H1 (cell line): ENCODE results near the gene SEMA3E. TPM values are rescaled to one million over a fixed set of nuclear protein-coding genes. Genes with fewer than 3 reads are reported as not detected.

Experiments
- CTCF ChIA-PET: fragments of 300-600 bp; sonication (Branson Sonifier 250); formaldehyde crosslinking; loops from one replicate; lab custom pipeline; 2021; ENCODE audit not compliant: partially characterized antibody; lab: Charles Lee
- POLR2A ChIA-PET: fragments of 300-600 bp; sonication (Branson Sonifier 250); formaldehyde crosslinking; loops from one replicate; lab custom pipeline; 2021; ENCODE audit warnings: inconsistent platforms; ENCODE audit not compliant: partially characterized antibody; lab: Charles Lee
- DNase-seq, 2 experiments: peaks; one replicate each; pipeline versions ENCODE4 v3.0.0 to v3.0.0-alpha.2; 2010 to 2022; ENCODE audit warnings: low spot score in 2 of 2, low read depth in 1 of 2, mixed read lengths in 1 of 2
- FAIRE-seq: peaks from 2 replicates; lab custom pipeline; 2011; peaks lifted over from hg19 to GRCh38; lab: Jason Lieb, UNC
- H2AFZ ChIP-seq: 2 replicates; pipeline ENCODE4 v1.8.1; 2012; ENCODE audit warnings: low read length, inconsistent platforms
- H2AK5ac ChIP-seq: 2 replicates; pipeline ENCODE4 v1.6.1; 2013; ENCODE audit warnings: low read depth, low read length
- H2BK120ac ChIP-seq: replicated peaks from 2 replicates; pipeline ENCODE3; 2013; ENCODE audit warnings: low read depth, low read length, inconsistent platforms
- H2BK12ac ChIP-seq: 2 replicates; pipeline ENCODE4 v1.6.1; 2013; ENCODE audit warnings: low read depth, low read length
- H2BK15ac ChIP-seq: 2 replicates; pipeline ENCODE4 v1.6.1; 2013; ENCODE audit warnings: low read length
- H2BK20ac ChIP-seq: 2 replicates; pipeline ENCODE4 v1.6.1; 2013; ENCODE audit warnings: low read length
- H2BK5ac ChIP-seq: 2 replicates; pipeline ENCODE4 v1.6.1; 2013; ENCODE audit warnings: low read depth, low read length
- H3K14ac ChIP-seq: 2 replicates; pipeline ENCODE4 v1.6.1; 2013; ENCODE audit warnings: inconsistent platforms; ENCODE audit not compliant: insufficient read length
- H3K18ac ChIP-seq: 2 replicates; pipeline ENCODE4 v1.6.1; 2013; ENCODE audit warnings: low read length; ENCODE audit errors: extremely low read depth
- H3K23ac ChIP-seq: 2 replicates; pipeline ENCODE4 v1.6.1; 2013; ENCODE audit warnings: inconsistent platforms; ENCODE audit not compliant: insufficient read length
- H3K23me2 ChIP-seq: 2 replicates; pipeline ENCODE4 v1.6.1; 2013; ENCODE audit warnings: low read depth, low read length
- H3K27ac ChIP-seq: 2 replicates; pipeline ENCODE4 v1.6.1; 2011; ENCODE audit warnings: low read depth, low read length, inconsistent platforms
- H3K27me3 ChIP-seq, 4 experiments: replicated peaks in 1 of 4; 1 replicate in 1 of 4; 2 replicates in 3 of 4; pipeline versions ENCODE4 v1.6.1 to v1.8.1; 2011 to 2013; ENCODE audit warnings: low read length in 3 of 4, mild to moderate bottlenecking in 3 of 4, inconsistent platforms in 2 of 4, mixed read lengths in 2 of 4, moderate library complexity in 1 of 4; ENCODE audit not compliant: control insufficient read depth in 3 of 4, insufficient read depth in 3 of 4; ENCODE audit errors: extremely low read depth in 1 of 4
- H3K36me3 ChIP-seq, 4 experiments: 2 replicates each; pipeline versions ENCODE4 v1.6.1 to v1.8.1; 2011 to 2013; ENCODE audit warnings: mild to moderate bottlenecking in 4 of 4, low read length in 3 of 4, moderate library complexity in 2 of 4, control low read depth in 1 of 4, inconsistent platforms in 1 of 4; ENCODE audit not compliant: insufficient read depth in 4 of 4, control insufficient read depth in 2 of 4
- H3K4ac ChIP-seq: replicated peaks from 2 replicates; pipeline ENCODE3; 2013; ENCODE audit warnings: low read length, low read depth, mixed read lengths, inconsistent platforms; ENCODE audit not compliant: insufficient read length
- H3K4me1 ChIP-seq, 4 experiments: replicated peaks in 1 of 4; 1 replicate in 1 of 4; 2 replicates in 3 of 4; pipeline versions ENCODE4 v1.6.1 to v1.8.1; 2011 to 2013; ENCODE audit warnings: low read length in 3 of 4, inconsistent platforms in 2 of 4, mixed read lengths in 1 of 4; ENCODE audit not compliant: insufficient read depth in 4 of 4, control insufficient read depth in 3 of 4
- H3K4me2 ChIP-seq, 2 experiments: 2 replicates each; pipeline versions ENCODE4 v1.6.1 to v1.8.1; 2011 to 2013; ENCODE audit warnings: low read depth in 2 of 2, low read length in 2 of 2, control low read depth in 1 of 2, inconsistent platforms in 1 of 2, mild to moderate bottlenecking in 1 of 2; ENCODE audit not compliant: insufficient read depth in 1 of 2
- H3K4me3 ChIP-seq, 4 experiments: fragments of 200-600, 300-600 bp in 1 of 4; sonication (generic), shearing (Covaris generic), sonication (Bioruptor Twin) in 1 of 4; 2 replicates each; pipeline versions ENCODE4 v1.5.1 to v1.8.1; 2011 to 2016; ENCODE audit warnings: low read length in 4 of 4, low read depth in 3 of 4, control low read depth in 2 of 4, inconsistent platforms in 2 of 4, mild to moderate bottlenecking in 2 of 4, mixed read lengths in 1 of 4, moderate library complexity in 1 of 4; ENCODE audit not compliant: insufficient read depth in 2 of 4; ENCODE audit errors: extremely low read depth in 1 of 4
- H3K56ac ChIP-seq: replicated peaks from 2 replicates; pipeline ENCODE3; 2013; ENCODE audit warnings: low read depth, mild to moderate bottlenecking, mixed read lengths, low read length, inconsistent platforms; ENCODE audit not compliant: insufficient read length
- H3K79me1 ChIP-seq: 2 replicates; pipeline ENCODE4 v1.6.1; 2013; ENCODE audit warnings: low read depth, low read length, control low read depth
- H3K79me2 ChIP-seq, 2 experiments: 2 replicates each; pipeline versions ENCODE4 v1.6.1 to v1.8.1; 2012 to 2013; ENCODE audit warnings: low read length in 2 of 2, mild to moderate bottlenecking in 2 of 2, inconsistent platforms in 1 of 2; ENCODE audit not compliant: insufficient read depth in 2 of 2, control insufficient read depth in 1 of 2
- H3K9ac ChIP-seq, 4 experiments: replicated peaks in 1 of 4; 1 replicate in 1 of 4; 2 replicates in 3 of 4; pipeline versions ENCODE4 v1.6.1 to v1.8.1; 2011 to 2013; ENCODE audit warnings: low read depth in 3 of 4, low read length in 3 of 4, control low read depth in 2 of 4, mild to moderate bottlenecking in 2 of 4, moderate library complexity in 2 of 4, inconsistent platforms in 1 of 4; ENCODE audit errors: extremely low read depth in 1 of 4
- H3K9me3 ChIP-seq, 2 experiments: 2 replicates each; pipeline versions ENCODE4 v1.6.1 to v1.8.1; 2012 to 2013; ENCODE audit warnings: mild to moderate bottlenecking in 2 of 2, moderate library complexity in 2 of 2, control low read depth in 1 of 2, inconsistent platforms in 1 of 2, low read depth in 1 of 2, low read length in 1 of 2, mixed read lengths in 1 of 2; ENCODE audit not compliant: insufficient read depth in 2 of 2
- H4K20me1 ChIP-seq, 2 experiments: replicated peaks in 1 of 2; 2 replicates each; pipeline versions ENCODE3 to v1.8.1; 2011 to 2013; ENCODE audit warnings: inconsistent platforms in 2 of 2, low read length in 2 of 2, mild to moderate bottlenecking in 1 of 2; ENCODE audit not compliant: insufficient read depth in 2 of 2, control insufficient read depth in 1 of 2
- H4K5ac ChIP-seq: 2 replicates; pipeline ENCODE4 v1.6.1; 2013; ENCODE audit warnings: low read length, low read depth, mixed read lengths, inconsistent platforms; ENCODE audit not compliant: insufficient read length
- H4K8ac ChIP-seq: 2 replicates; pipeline ENCODE4 v1.8.0; 2013; ENCODE audit warnings: mild to moderate bottlenecking, moderate library complexity, low read length, inconsistent platforms; ENCODE audit not compliant: insufficient read depth; ENCODE audit errors: extremely low read depth
- H4K91ac ChIP-seq: replicated peaks from 2 replicates; pipeline ENCODE3; 2013; ENCODE audit warnings: low read length, mixed read lengths, inconsistent platforms; ENCODE audit not compliant: insufficient read length
- EP300 ChIP-seq, 2 experiments: IDR thresholded peaks; 1 replicate in 1 of 2; 2 replicates in 1 of 2; pipeline ENCODE4 v1.6.1; 2011 to 2012; ENCODE audit warnings: low read depth in 2 of 2, low read length in 2 of 2, mild to moderate bottlenecking in 2 of 2, borderline replicate concordance in 1 of 2, inconsistent platforms in 1 of 2, moderate library complexity in 1 of 2
- NRF1 ChIP-seq: IDR thresholded peaks from 2 replicates; pipeline ENCODE4 v1.6.1; 2011; ENCODE audit warnings: mild to moderate bottlenecking, low read depth, low read length, improper control_type of control experiment
- RFX5 ChIP-seq: IDR thresholded peaks from 2 replicates; pipeline ENCODE4 v1.6.1; 2011; ENCODE audit warnings: low read depth, low read length, improper control_type of control experiment, borderline replicate concordance
- WGBS, 2 experiments: shearing (Covaris generic) in 1 of 2; methylation state at CpG; one replicate each; pipeline versions ENCODE4 v1.1.6 to v1.1.7; 2013 to 2015; ENCODE audit warnings: low lambda C conversion rate in 2 of 2, mixed read lengths in 2 of 2, inconsistent platforms in 1 of 2, low coverage in 1 of 2, missing lambda C conversion rate in 1 of 2; ENCODE audit not compliant: insufficient replicate concordance in 2 of 2, insufficient coverage in 1 of 2, insufficient read length in 1 of 2; ENCODE audit errors: extremely low coverage in 1 of 2, missing lambda C conversion rate in 1 of 2; 5-methylcytosine and 5-hydroxymethylcytosine counted together
- polyA plus RNA-seq, 7 experiments: library from polyadenylated mRNA; depleted of rRNA in 3 of 7; stranded (reverse) in 5 of 7; unstranded in 2 of 7; fragments of >200 nt in 5 of 7; fragments of 200-250 nt in 2 of 7; gene quantifications; 1 replicate in 5 of 7; 2 replicates in 1 of 7; 4 replicates in 1 of 7; pipeline versions ENCODE4 v1.2.1 to v1.2.3, GENCODE V29; 2011 to 2013; ENCODE audit warnings: missing spikeins in 2 of 7, mixed read lengths in 2 of 7
- total RNA-seq: library from RNA; stranded (reverse); fragmentation: NEBNext Ultra II Directional; extraction: Animal tissue kit (Norgen Biotek cat#: 25700); gene quantifications from 2 replicates; pipeline ENCODE4 v1.2.1, GENCODE V29; 2021

The SEMA3E gene
- total and polyA plus RNA-seq, 2 of the 8 experiments (the other 6 are each of a cell fraction or from before 2014, with no cell fraction given): 0.93 to 0.94 TPM

GRCh38 chr7:83640731-83641537, 8.0 kb downstream of the SEMA3E start:
- WGBS, 2 experiments: 79% methylated on average over 1 of the region's 1 CpG; no CpG with 5 or more reads in 1 of the 2 experiments
- POLR2A ChIA-PET: interaction anchor here (1.1 to 2.3 kb wide), 2 partner anchors 11 to 174 kb away, joined by 5 to 6 read pairs; no protein-coding TSS in a partner anchor
- no peak for TF ChIP-seq NRF1
- TF ChIP-seq RFX5: no peak
- TF ChIP-seq EP300 (IDR thresholded peaks at IDR 0.05; ENCODE audit: borderline replicate concordance in 1 of 2, low read depth in 2 of 2, low read length in 2 of 2): no peak

More at GRCh38 chr7:83640731-83641537, 8.0 kb downstream of the SEMA3E start:
- H2BK120ac ChIP-seq: no peak overlapping the region
- H4K20me1 ChIP-seq: no peaks in the 10 kb centered on the region
- H3K18ac ChIP-seq: no peak overlapping the region
- no peak overlapping the region for H3K23ac ChIP-seq
- H3K4me3 ChIP-seq: no peak overlapping the region
- no peak overlapping the region for H3K56ac ChIP-seq
- H3K14ac ChIP-seq: no peak overlapping the region
- no peak overlapping the region for H2BK12ac ChIP-seq
- H4K5ac ChIP-seq: no peak overlapping the region
- H3K79me2 ChIP-seq: no peaks in the 10 kb centered on the region
- peaks cover 0 to 9% (median 2%) of the 10 kb centered on the region in 4 experiments; a peak in 2 of 7 replicates for H3K4me1 ChIP-seq
- H3K9me3 ChIP-seq: no peaks in the 10 kb centered on the region
- no peak for FAIRE-seq
- H3K9ac ChIP-seq: no peak overlapping the region
- no peaks in the 10 kb centered on the region for H3K27me3 ChIP-seq
- H4K91ac ChIP-seq: no peak overlapping the region
- H2AK5ac ChIP-seq: no peak overlapping the region
- no peak overlapping the region for H3K27ac ChIP-seq
- no peak overlapping the region for H2AFZ ChIP-seq
- H2BK5ac ChIP-seq: no peak overlapping the region
- no peak overlapping the region for H2BK15ac ChIP-seq
- no peak overlapping the region for H4K8ac ChIP-seq
- no peak overlapping the region for H2BK20ac ChIP-seq
- no peaks in the 10 kb centered on the region for H3K36me3 ChIP-seq
- H3K79me1 ChIP-seq: no peaks in the 10 kb centered on the region
- no peak overlapping the region for H3K4ac ChIP-seq
- peak overlapping the region in 1 of 2 experiments; percentile 31; a peak in 1 of 4 replicates for H3K4me2 ChIP-seq
- no peak for DNase-seq
- CTCF ChIA-PET: no interaction called here
- no peaks in the 10 kb centered on the region for H3K23me2 ChIP-seq
